ENCODE measurements around the gene STAC. TPM values are rescaled to one million over a fixed set of nuclear protein-coding genes. Genes with fewer than 3 reads are reported as not detected.
"Not testable (repeated sequence)": the region's sequence is repeated elsewhere in the genome, so short reads cannot be mapped to it uniquely, and the experiment has no call there.

The STAC gene
- total RNA-seq, 2 donors from 2014 or later: 0.30 TPM; not detected in 1

- H3K4me1 Mint-ChIP-seq: no peaks in the 10 kb centered on the region
- ATAC-seq (replicated peaks): no peak
- no peak overlapping the region for H3K4me3 Mint-ChIP-seq
- H3K27ac Mint-ChIP-seq: no peak overlapping the region
- no peaks in the 10 kb centered on the region for H3K9me3 Mint-ChIP-seq
- H3K36me3 Mint-ChIP-seq (ENCODE audit: low read depth): no peaks in the 10 kb centered on the region
- no peaks in the 10 kb centered on the region for H3K27me3 Mint-ChIP-seq
Measured at GRCh38 chr3:36434687-36435426, 54.6 kb downstream of the STAC start.

DNA sequence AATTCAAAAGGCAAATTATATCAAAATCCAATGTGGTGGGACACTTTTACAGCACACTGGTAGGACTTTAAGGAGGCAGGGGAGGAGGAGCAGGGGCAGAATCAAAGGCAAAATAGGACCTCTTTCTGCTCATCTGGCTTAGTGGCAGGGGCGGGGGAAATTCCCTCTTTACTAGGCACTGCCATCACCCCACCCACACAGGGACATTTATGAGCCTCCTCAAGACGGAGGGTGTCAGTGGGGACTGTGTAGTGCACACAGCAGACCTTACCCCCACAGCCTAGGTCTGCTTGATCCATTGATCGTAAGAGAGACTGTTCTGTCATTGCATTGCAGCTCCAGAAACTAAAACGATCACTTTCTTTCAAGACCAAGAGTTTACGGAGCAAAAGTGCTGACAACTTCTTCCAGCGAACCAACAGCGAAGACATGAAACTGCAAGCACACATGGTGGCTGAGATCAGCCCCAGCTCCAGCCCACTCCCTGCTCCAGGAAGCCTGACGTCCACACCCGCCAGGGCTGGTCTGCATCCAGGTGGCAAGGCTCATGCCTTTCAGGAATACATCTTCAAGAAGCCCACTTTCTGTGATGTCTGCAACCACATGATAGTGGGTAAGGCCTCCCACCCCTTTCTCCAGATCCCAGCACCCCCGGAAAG, 62.9 kb downstream of the STAC start:
- Mint-ChIP-seq H3K36me3 (ENCODE audit: low read depth) (no peaks in the 10 kb centered on the region), H3K27ac (no peak overlapping the region), H3K4me1 (no peaks in the 10 kb centered on the region), H3K27me3 (peaks cover 3% of the 10 kb centered on the region), H3K9me3 (no peaks in the 10 kb centered on the region), H3K4me3 (no peak overlapping the region)
- peak; percentile 57 for ATAC-seq (replicated peaks)

- Mint-ChIP-seq H3K27ac (no peak overlapping the region), H3K27me3 (peaks cover 4% of the 10 kb centered on the region), H3K9me3 (no peaks in the 10 kb centered on the region), H3K4me3 (peak overlapping the region; percentile 13), H3K4me1 (no peaks in the 10 kb centered on the region), H3K36me3 (ENCODE audit: low read depth) (no peaks in the 10 kb centered on the region)
- peak; percentile 49 for ATAC-seq (replicated peaks)
Measured at GRCh38 chr3:36444909-36445308, 64.6 kb downstream of the STAC start.

DNA sequence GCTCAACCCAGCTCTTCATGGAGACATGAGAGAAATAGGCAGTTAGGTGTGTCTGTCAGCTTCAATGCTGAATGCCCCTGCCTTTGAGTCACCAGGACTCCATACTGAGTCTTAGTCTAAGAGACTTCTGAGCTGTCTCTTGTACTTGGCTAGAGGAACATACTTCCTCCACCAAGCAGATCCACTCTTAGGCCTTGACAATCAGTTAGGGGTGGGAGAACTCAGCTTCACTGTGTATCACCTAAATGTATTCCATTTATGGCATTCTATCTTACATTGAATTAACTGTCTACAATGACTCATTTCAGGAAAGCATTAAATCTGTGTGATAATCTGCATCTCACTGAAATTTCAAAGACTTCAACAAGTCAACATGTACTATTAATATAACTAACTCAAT, 66.0 kb downstream of the STAC start:
- no peak overlapping the region for H3K4me3 Mint-ChIP-seq
- no peak overlapping the region for H3K27ac Mint-ChIP-seq
- peaks cover 5% of the 10 kb centered on the region for H3K27me3 Mint-ChIP-seq
- H3K9me3 Mint-ChIP-seq: no peaks in the 10 kb centered on the region
- H3K36me3 Mint-ChIP-seq (ENCODE audit: low read depth): no peaks in the 10 kb centered on the region
- ATAC-seq (replicated peaks): no peak
- H3K4me1 Mint-ChIP-seq: no peaks in the 10 kb centered on the region

- H3K27me3 Mint-ChIP-seq: peaks cover 5% of the 10 kb centered on the region
- no peak for ATAC-seq (replicated peaks)
- no peaks in the 10 kb centered on the region for H3K36me3 Mint-ChIP-seq (ENCODE audit: low read depth)
Measured at GRCh38 chr3:36447061-36447460, 66.8 kb downstream of the STAC start.

GRCh38 chr3:36451816-36452215, 71.5 kb downstream of the STAC start:
- Mint-ChIP-seq H3K9me3 (no peaks in the 10 kb centered on the region), H3K4me1 (no peaks in the 10 kb centered on the region), H3K4me3 (no peak overlapping the region), H3K27me3 (peaks cover 6% of the 10 kb centered on the region), H3K27ac (no peak overlapping the region), H3K36me3 (ENCODE audit: low read depth) (no peaks in the 10 kb centered on the region)
- no peak for ATAC-seq (replicated peaks)

More at GRCh38 chr3:36447061-36447460, 66.8 kb downstream of the STAC start:
- H3K9me3 Mint-ChIP-seq: no peaks in the 10 kb centered on the region
- H3K4me3 Mint-ChIP-seq: no peak overlapping the region
- no peak overlapping the region for H3K27ac Mint-ChIP-seq
- no peaks in the 10 kb centered on the region for H3K4me1 Mint-ChIP-seq

DNA sequence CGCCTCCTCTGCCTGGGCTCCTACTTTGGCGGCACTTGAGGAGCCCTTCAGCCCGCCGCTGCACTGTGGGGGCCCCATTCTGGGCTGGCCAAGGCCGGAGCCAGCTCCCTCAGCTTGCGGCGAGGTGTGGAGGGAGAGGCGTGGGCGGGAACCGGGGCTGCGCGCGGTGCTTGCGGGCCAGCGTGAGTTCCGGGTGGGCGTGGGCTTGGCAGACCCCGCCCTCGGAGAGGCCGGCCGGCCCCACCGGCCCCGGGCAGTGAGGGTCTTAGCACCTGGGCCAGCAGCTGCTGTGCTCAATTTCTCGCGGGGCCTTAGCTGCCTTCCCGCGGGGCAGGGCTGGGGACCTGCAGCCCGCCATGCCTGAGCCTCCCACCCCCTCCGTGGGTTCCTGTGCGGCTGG, 72.9 kb downstream of the STAC start:
- not testable (repeated sequence) for H3K4me3 Mint-ChIP-seq; H3K27ac Mint-ChIP-seq; H3K36me3 Mint-ChIP-seq (ENCODE audit: low read depth); H3K9me3 Mint-ChIP-seq; H3K4me1 Mint-ChIP-seq; ATAC-seq (replicated peaks)
- peaks cover 14% of the 10 kb centered on the region for H3K27me3 Mint-ChIP-seq

GRCh38 chr3:36453896-36454295, 73.6 kb downstream of the STAC start:
- H3K36me3 Mint-ChIP-seq (ENCODE audit: low read depth); H3K27ac Mint-ChIP-seq; ATAC-seq (replicated peaks); H3K9me3 Mint-ChIP-seq; H3K4me3 Mint-ChIP-seq; H3K4me1 Mint-ChIP-seq: not testable (repeated sequence)
- peaks cover 14% of the 10 kb centered on the region for H3K27me3 Mint-ChIP-seq

DNA sequence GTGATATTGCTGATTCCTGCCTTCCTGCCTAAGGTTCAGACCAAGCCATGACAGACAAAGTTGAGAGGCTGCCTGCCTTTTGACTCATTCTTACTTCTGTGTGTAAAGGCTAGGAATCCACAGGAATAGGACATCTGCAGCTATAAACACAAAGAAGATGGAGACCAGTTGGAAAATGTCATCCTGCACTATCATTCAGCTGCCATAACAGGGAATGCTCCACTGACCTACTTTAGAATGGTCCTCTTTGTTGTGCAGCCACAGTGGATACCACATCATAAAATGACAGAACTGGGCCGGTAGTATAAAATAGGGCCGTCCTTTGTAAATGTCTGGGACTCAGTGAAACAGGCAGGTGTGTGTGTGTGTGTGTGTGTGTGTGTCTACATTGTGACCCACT, 75.1 kb downstream of the STAC start:
- Mint-ChIP-seq H3K27me3 (peaks cover 11% of the 10 kb centered on the region), H3K27ac (no peak overlapping the region), H3K4me3 (no peak overlapping the region), H3K9me3 (no peaks in the 10 kb centered on the region), H3K4me1 (no peaks in the 10 kb centered on the region), H3K36me3 (ENCODE audit: low read depth) (no peaks in the 10 kb centered on the region)
- ATAC-seq (replicated peaks): no peak

- Mint-ChIP-seq H3K27me3 (peaks cover 11% of the 10 kb centered on the region), H3K4me3 (no peak overlapping the region), H3K9me3 (no peaks in the 10 kb centered on the region), H3K36me3 (ENCODE audit: low read depth) (no peaks in the 10 kb centered on the region), H3K27ac (no peak overlapping the region), H3K4me1 (no peaks in the 10 kb centered on the region)
- ATAC-seq (replicated peaks): no peak
Measured at GRCh38 chr3:36456784-36457183, 76.5 kb downstream of the STAC start.

DNA sequence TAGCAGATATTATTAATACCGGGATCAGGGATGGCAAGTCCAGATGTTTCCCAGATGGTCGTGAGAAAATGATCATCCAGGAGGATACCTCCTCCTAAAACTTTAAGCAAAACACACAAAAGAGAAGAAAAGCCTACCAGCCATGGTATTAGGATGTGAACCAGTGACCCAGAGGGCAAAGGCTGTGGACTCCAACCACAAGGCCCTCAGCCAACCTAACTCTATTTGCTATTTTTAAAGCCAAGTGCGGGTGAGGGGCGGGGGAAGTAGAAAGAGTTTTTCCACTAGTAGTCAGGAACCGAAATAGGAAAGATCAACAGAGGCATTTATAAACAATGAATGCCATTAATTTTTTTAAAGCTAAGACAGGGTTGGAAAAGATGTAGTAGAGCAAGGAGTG, 77.4 kb downstream of the STAC start:
- no peaks in the 10 kb centered on the region for H3K9me3 Mint-ChIP-seq
- H3K4me3 Mint-ChIP-seq: no peak overlapping the region
- no peak for ATAC-seq (replicated peaks)
- H3K27me3 Mint-ChIP-seq: peaks cover 11% of the 10 kb centered on the region
- H3K36me3 Mint-ChIP-seq (ENCODE audit: low read depth): no peaks in the 10 kb centered on the region
- H3K4me1 Mint-ChIP-seq: no peaks in the 10 kb centered on the region
- no peak overlapping the region for H3K27ac Mint-ChIP-seq

DNA sequence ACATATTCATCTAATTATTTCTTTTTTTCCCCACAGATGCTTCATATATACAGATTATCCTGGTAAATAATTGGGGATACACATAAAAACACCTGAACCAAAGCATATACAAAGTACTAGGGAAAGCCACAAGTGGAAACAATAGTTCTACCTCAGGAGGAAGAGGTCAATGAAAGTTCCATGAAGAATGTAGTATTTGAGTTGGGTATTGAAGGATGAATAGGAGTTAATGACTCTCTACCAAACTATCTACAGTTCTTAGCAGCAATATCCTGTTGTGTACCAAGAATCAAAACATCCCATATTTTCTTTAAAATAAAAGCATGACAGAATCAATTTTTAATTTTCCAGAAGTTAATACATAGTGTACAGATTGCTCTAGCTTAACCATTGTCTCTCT, 78.9 kb downstream of the STAC start:
- Mint-ChIP-seq H3K4me3 (no peak overlapping the region), H3K27ac (no peak overlapping the region), H3K9me3 (no peaks in the 10 kb centered on the region), H3K36me3 (ENCODE audit: low read depth) (no peaks in the 10 kb centered on the region), H3K27me3 (peaks cover 11% of the 10 kb centered on the region), H3K4me1 (no peaks in the 10 kb centered on the region)
- ATAC-seq (replicated peaks): no peak

DNA sequence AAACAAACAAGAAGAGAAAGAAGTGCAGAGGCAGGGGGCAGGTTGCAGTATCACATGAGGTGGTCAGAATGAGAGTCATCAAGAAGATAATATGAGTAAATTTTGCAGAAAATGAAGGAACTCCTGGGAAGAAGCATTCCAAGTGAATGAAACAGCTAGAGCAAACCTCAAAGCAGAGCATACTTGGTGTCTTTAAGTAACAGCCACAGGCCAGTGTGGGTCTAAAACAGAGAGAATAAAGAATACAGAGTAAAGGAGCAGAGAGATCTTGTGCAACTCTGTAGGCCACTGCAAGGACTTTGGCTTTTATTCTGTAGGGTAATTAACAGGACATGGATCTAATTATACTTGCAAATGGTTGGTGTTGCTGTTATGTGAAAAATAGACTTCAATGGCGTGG, 81.3 kb downstream of the STAC start:
- Mint-ChIP-seq H3K4me1 (no peaks in the 10 kb centered on the region), H3K27me3 (peaks cover 10% of the 10 kb centered on the region)
- no peak for ATAC-seq (replicated peaks)

GRCh38 chr3:36472045-36472444, 91.7 kb downstream of the STAC start:
- not testable (repeated sequence) for H3K4me1 Mint-ChIP-seq; H3K9me3 Mint-ChIP-seq; H3K27ac Mint-ChIP-seq; H3K36me3 Mint-ChIP-seq (ENCODE audit: low read depth); H3K27me3 Mint-ChIP-seq; ATAC-seq (replicated peaks); H3K4me3 Mint-ChIP-seq

More for the DNA sequence above, 81.3 kb downstream of the STAC start:
- Mint-ChIP-seq H3K9me3 (no peaks in the 10 kb centered on the region), H3K4me3 (no peak overlapping the region), H3K27ac (no peak overlapping the region), H3K36me3 (ENCODE audit: low read depth) (no peaks in the 10 kb centered on the region)

DNA sequence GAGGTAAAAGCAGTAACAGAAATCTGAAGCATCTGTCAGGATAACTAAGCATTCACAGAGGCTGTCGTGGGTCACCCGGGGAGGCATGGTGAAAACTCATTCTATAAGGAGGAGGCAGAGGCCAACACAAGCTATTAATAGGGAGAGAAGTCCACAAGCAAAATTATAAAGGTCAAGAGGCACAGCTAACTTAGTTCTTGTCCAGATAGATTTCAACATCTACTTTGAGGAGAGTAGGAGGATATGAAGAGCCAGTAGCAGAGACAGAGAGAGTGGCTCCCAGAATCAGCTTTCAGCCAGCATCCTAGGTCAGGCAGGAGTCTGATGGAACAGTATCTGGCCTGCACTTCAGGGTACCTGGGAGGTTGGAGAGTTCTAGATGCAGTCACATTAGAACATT, 95.3 kb downstream of the STAC start:
- H3K9me3 Mint-ChIP-seq: peaks cover 8% of the 10 kb centered on the region
- H3K4me1 Mint-ChIP-seq: no peaks in the 10 kb centered on the region
- H3K27me3 Mint-ChIP-seq: no peaks in the 10 kb centered on the region
- no peak for ATAC-seq (replicated peaks)
- no peaks in the 10 kb centered on the region for H3K36me3 Mint-ChIP-seq (ENCODE audit: low read depth)
- H3K27ac Mint-ChIP-seq: no peak overlapping the region
- no peak overlapping the region for H3K4me3 Mint-ChIP-seq
